Cardiac fibroblast (primary cell): ENCODE measurements around the gene SYT7.

Source experiments
- DNase-seq, 2 donors: peaks; one replicate each; pipeline versions ENCODE4 v3.0.0 to v3.0.0-alpha.2; 2010; ENCODE audit warnings: low read depth in 2 of 2
- H3K4me3 ChIP-seq, 2 donors: replicated peaks in 1 of 2; 1 replicate in 1 of 2; 2 replicates in 1 of 2; pipeline ENCODE4 v1.5.1; 2011; ENCODE audit warnings: low read depth in 2 of 2, low read length in 2 of 2, mild to moderate bottlenecking in 2 of 2, moderate library complexity in 1 of 2
- TF ChIP-seq, protein P1 (sequence below): IDR thresholded peaks from one replicate; pipeline ENCODE4 v1.5.1; 2011; ENCODE audit warnings: low read depth, mild to moderate bottlenecking, low read length, inconsistent platforms

Gene SYT7

DNA sequence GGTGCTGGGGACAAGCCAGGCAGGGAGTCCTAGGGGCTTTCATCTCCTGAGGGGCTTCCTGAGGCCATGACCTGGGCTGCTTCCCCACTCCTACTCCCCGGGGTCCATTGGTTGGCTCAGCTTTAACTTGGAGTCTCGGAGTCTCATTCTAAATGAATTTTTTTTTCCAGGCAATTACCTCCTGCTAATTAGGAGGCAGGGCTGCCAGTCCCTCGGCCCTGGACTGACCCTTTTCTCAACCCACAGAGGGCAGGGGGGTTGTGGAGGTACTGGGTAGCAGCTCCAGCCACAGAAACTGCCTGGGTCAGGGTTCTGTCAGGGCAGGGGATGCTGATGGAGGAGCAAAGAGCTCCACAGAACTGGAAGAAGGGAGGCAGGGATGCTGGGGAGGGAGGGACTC lies 11.9 kb downstream of the SYT7 start:
- no peak overlapping the region for H3K4me3 ChIP-seq
- TF ChIP-seq, protein P1, sequence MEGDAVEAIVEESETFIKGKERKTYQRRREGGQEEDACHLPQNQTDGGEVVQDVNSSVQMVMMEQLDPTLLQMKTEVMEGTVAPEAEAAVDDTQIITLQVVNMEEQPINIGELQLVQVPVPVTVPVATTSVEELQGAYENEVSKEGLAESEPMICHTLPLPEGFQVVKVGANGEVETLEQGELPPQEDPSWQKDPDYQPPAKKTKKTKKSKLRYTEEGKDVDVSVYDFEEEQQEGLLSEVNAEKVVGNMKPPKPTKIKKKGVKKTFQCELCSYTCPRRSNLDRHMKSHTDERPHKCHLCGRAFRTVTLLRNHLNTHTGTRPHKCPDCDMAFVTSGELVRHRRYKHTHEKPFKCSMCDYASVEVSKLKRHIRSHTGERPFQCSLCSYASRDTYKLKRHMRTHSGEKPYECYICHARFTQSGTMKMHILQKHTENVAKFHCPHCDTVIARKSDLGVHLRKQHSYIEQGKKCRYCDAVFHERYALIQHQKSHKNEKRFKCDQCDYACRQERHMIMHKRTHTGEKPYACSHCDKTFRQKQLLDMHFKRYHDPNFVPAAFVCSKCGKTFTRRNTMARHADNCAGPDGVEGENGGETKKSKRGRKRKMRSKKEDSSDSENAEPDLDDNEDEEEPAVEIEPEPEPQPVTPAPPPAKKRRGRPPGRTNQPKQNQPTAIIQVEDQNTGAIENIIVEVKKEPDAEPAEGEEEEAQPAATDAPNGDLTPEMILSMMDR: no peak
- DNase-seq: no peak

DNA sequence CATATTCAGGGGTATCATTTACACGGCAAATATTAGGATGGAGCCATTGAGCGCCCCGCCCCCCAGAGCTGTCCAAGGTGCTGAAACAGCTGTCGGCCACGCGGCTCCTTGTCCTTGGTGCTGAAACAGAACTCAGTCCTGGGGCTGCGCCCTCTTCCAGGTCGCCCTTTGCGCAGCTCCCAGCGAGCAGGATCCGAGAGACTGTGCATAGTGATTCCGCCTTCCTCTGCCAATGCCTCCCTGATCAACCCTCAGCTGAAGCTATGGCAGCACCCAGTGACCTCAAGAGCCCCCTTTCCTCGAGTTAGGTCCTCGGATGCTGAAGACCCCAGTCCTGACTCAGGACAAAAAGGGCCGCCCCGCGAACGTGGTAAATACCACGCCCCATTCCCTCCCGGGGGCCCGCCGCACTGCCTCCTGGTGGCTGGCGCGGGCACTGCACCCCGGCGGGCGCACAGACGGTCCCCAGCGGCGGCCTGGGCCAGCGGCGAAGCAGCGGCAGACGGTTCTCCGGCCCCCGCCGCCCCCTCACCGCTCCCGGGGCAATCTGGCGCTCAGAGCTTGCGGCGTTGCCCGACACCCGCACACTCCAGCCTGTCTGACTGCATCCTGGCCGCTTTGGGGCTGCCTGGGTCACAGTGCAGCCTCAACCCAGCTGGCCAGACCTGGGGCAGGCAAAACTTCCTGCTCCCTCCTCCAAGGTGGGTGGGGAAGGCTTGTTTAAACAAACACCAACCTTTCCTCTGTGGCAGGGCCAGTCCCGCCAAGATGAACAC lies 13.4 kb downstream of the SYT7 start:
- H3K4me3 ChIP-seq: no peak overlapping the region
- DNase-seq: peak; percentile 82 to 85
- TF ChIP-seq, protein P1: peak; percentile 36

DNA sequence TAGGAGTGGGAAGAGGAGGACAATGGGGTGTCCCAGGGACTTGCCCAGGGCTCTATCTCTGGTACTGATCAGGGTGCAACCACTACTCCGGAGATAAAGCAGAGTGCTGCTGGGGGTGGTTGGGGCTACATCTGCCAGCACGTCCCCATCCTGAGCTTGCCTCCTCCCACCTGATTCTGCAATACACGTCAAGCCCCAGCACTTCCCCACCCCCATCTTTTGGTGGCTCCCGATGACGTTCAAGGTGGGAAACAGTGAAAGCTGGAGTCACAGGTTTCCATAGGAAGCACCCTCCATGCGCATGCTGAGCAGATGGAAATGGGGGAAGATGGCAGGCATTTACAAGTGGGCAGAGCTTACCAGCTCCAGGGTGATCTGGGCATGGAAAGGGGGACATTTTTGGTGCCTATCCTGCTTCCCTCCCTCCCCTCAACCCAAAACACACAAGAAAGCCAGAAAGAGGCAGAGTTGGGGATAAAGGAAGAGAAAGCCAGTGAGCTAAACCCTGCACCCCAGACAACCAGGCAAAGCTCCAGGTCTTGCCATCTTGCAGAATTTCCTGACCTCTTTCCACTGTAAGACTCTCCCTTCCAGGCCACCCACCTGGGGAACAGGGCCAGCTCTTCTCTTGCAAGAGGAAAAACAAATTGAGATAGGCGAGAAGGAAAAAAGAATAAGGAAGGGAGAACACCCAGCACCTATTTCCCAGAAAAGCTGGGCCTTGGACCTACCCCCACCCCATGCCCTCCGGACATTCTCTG lies 15.8 kb downstream of the SYT7 start:
- no peak overlapping the region for H3K4me3 ChIP-seq
- DNase-seq: no peak
- TF ChIP-seq, protein P1: no peak

DNA sequence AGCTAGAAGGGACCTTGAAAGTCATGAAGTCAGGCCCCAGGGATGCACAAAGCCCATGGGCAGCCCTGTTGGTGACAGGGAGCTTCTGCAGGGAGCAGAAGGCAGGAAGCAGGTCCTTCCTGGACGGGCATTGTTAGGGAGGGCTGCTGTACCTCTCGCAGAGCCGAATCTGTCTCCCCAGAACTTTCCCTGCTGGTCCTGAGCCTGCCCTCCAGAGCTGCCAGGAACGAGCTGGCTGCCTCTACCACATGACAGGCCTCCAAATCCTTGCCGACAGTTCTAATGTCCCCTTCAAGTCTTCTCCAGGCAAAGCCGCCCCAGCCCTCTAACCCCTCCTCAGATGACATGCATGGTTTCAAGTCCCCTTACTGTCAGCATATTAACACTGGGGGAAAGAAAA lies 20.1 kb downstream of the SYT7 start:
- TF ChIP-seq, protein P1: no peak
- DNase-seq: no peak
- no peak overlapping the region for H3K4me3 ChIP-seq

DNA sequence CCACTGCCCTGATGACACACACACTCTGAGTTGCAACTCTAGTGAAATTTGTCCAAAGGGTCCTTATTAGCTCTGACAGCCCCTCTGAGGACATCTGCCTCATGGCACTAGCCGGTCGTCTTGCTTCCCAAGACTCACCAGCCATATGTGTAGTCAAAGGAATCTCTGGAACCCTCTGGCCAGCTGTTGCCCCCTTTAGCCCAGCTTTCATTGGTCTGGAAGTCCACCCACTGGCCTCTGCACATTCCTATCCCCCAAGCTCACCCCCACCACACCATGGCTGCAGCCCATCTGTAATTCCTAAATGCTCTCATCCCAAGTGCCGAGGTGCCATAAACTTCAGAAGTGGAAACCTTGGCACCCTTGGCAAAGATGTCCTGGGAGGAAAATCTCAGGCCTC lies 24.3 kb downstream of the SYT7 start:
- no peak overlapping the region for H3K4me3 ChIP-seq
- no peak for DNase-seq

DNA sequence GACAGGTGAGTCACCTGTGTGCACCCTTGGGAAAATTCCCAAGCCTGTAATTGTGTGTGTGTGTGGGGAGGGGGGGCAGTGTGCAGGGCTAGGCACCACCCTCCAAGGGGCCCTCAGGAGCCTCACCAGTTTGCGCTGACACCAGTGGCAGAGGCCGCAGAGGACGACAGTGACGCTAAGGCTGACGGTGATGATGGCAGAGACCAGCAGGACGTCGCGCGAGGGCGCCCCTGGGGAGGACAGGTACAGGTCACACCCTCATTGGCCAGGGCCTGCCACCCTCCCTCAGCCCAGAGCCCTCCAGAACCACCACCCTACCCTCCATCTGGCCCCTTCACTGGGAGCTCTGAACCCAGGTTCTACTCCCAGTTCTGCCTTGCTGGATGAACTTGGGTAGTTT lies 24.9 kb downstream of the SYT7 start:
- no peak for DNase-seq
- no peak overlapping the region for H3K4me3 ChIP-seq
- TF ChIP-seq, protein P1: no peak

More for the DNA sequence above, 24.3 kb downstream of the SYT7 start:
- TF ChIP-seq, protein P1: no peak
